Neural cell (in vitro differentiated cells): Measurements from ENCODE around the gene CSNK2A3.

Experiments
- CTCF ChIP-seq: fragments of 450-650 bp; IDR thresholded peaks from 2 replicates; pipeline ENCODE4 v1.5.1; 2014; ENCODE audit warnings: antibody characterized with exemption, mild to moderate bottlenecking, moderate library complexity; ENCODE audit not compliant: poor library complexity, severe bottlenecking
- EP300 ChIP-seq: fragments of 450-650 bp; conservative IDR thresholded peaks from 2 replicates; pipeline ENCODE4 v1.6.1; 2014; ENCODE audit warnings: antibody characterized with exemption, mild to moderate bottlenecking, moderate library complexity; ENCODE audit not compliant: poor library complexity, severe bottlenecking
- TF ChIP-seq, protein P1 (sequence below): IDR thresholded peaks from 2 replicates; pipeline ENCODE4 v1.6.1; 2012; ENCODE audit warnings: borderline replicate concordance

DNA sequence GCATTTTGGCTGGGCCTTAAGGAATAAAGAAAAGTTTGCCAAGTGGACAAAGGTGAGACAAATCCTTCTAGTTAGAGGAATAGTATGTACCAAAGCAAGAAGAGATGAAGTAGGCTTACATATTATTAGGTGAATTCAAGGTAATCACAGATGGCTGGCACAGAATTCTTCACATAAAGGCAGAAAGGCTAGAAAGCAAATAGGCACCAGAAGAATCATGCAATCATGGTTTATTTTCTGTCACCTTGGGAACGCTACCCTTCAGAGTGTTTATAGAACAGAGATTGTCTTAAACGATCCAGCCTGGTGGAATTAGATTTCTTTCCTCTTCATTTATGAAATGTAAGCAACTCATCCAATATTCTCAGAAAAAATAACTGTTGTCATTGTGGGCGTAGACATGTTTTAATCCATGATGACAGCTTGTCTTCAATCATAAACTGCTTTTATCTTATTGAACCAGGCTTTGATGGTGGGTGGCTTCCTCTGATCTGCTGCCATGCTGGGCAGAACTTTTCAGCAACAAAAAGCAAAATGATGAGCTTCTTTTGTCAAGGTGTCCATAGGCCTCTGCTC, 49.0 kb upstream of the CSNK2A3 start:
- TF ChIP-seq, protein P1, sequence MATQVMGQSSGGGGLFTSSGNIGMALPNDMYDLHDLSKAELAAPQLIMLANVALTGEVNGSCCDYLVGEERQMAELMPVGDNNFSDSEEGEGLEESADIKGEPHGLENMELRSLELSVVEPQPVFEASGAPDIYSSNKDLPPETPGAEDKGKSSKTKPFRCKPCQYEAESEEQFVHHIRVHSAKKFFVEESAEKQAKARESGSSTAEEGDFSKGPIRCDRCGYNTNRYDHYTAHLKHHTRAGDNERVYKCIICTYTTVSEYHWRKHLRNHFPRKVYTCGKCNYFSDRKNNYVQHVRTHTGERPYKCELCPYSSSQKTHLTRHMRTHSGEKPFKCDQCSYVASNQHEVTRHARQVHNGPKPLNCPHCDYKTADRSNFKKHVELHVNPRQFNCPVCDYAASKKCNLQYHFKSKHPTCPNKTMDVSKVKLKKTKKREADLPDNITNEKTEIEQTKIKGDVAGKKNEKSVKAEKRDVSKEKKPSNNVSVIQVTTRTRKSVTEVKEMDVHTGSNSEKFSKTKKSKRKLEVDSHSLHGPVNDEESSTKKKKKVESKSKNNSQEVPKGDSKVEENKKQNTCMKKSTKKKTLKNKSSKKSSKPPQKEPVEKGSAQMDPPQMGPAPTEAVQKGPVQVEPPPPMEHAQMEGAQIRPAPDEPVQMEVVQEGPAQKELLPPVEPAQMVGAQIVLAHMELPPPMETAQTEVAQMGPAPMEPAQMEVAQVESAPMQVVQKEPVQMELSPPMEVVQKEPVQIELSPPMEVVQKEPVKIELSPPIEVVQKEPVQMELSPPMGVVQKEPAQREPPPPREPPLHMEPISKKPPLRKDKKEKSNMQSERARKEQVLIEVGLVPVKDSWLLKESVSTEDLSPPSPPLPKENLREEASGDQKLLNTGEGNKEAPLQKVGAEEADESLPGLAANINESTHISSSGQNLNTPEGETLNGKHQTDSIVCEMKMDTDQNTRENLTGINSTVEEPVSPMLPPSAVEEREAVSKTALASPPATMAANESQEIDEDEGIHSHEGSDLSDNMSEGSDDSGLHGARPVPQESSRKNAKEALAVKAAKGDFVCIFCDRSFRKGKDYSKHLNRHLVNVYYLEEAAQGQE = no peak
- no peak for TF ChIP-seq EP300
- no peak for TF ChIP-seq CTCF
